H9 (cell line): Measurements from ENCODE around the gene ITPKA. TPM values are rescaled to one million over a fixed set of nuclear protein-coding genes. Genes with fewer than 3 reads are reported as not detected.

Experiments
- DNase-seq: peaks from one replicate; pipeline ENCODE4 v3.0.0-alpha.2; 2017
- H2AFZ ChIP-seq: one replicate; pipeline ENCODE4 v1.6.1; 2013; ENCODE audit warnings: mild to moderate bottlenecking, low read length, control low read depth, moderate library complexity
- H2AK5ac ChIP-seq: 2 replicates; pipeline ENCODE4 v1.6.1; 2013; ENCODE audit warnings: low read length, control low read depth, mixed read lengths; ENCODE audit not compliant: insufficient read length
- H2BK120ac ChIP-seq: one replicate; pipeline ENCODE4 v1.6.1; 2013; ENCODE audit warnings: low read depth, mild to moderate bottlenecking, low read length, control low read depth, inconsistent platforms; ENCODE audit not compliant: poor library complexity, severe bottlenecking
- H2BK12ac ChIP-seq: 2 replicates; pipeline ENCODE4 v1.6.1; 2013; ENCODE audit warnings: low read length, control low read depth, mixed read lengths, low read depth; ENCODE audit not compliant: insufficient read length
- H2BK15ac ChIP-seq: 2 replicates; pipeline ENCODE4 v1.6.1; 2013; ENCODE audit warnings: low read depth, low read length, control low read depth
- H2BK20ac ChIP-seq: one replicate; pipeline ENCODE4 v1.6.1; 2013; ENCODE audit warnings: low read depth, mild to moderate bottlenecking, low read length, control low read depth, inconsistent platforms; ENCODE audit not compliant: poor library complexity, severe bottlenecking
- H2BK5ac ChIP-seq: 2 replicates; pipeline ENCODE4 v1.6.1; 2013; ENCODE audit warnings: low read length, control low read depth, mixed read lengths; ENCODE audit not compliant: insufficient read length
- H3K14ac ChIP-seq: 2 replicates; pipeline ENCODE4 v1.6.1; 2013; ENCODE audit warnings: low read length, control low read depth; ENCODE audit not compliant: insufficient read depth
- H3K18ac ChIP-seq: 2 replicates; pipeline ENCODE4 v1.6.1; 2013; ENCODE audit warnings: low read depth, mild to moderate bottlenecking, mixed read lengths, low read length, control low read depth; ENCODE audit not compliant: insufficient read length
- H3K23ac ChIP-seq: 2 replicates; pipeline ENCODE4 v1.6.1; 2013; ENCODE audit warnings: low read length, control low read depth, mixed read lengths, low read depth; ENCODE audit not compliant: insufficient read length
- H3K23me2 ChIP-seq: 2 replicates; pipeline ENCODE4 v1.6.1; 2013; ENCODE audit warnings: low read depth, mild to moderate bottlenecking, mixed read lengths, low read length, control low read depth; ENCODE audit not compliant: insufficient read length, poor library complexity, severe bottlenecking
- H3K27ac ChIP-seq: 2 replicates; pipeline ENCODE4 v1.5.1; 2013; ENCODE audit warnings: low read length, control low read depth, mixed read lengths, low read depth; ENCODE audit not compliant: insufficient read length
- H3K27me3 ChIP-seq: 2 replicates; pipeline ENCODE4 v1.6.1; 2013; ENCODE audit warnings: low read length, control low read depth, inconsistent platforms; ENCODE audit not compliant: insufficient read depth
- H3K4ac ChIP-seq: 2 replicates; pipeline ENCODE4 v1.6.1; 2013; ENCODE audit warnings: low read depth, mild to moderate bottlenecking, control low read depth, inconsistent platforms, low read length, moderate library complexity
- H3K4me1 ChIP-seq: 2 replicates; pipeline ENCODE4 v1.6.1; 2013; ENCODE audit warnings: low read length, control low read depth, inconsistent platforms; ENCODE audit not compliant: insufficient read depth
- H3K4me2 ChIP-seq: 2 replicates; pipeline ENCODE4 v1.6.1; 2013; ENCODE audit warnings: low read length, control low read depth, mixed read lengths; ENCODE audit not compliant: insufficient read length, insufficient read depth
- H3K56ac ChIP-seq: 2 replicates; pipeline ENCODE4 v1.6.1; 2013; ENCODE audit warnings: low read depth, mild to moderate bottlenecking, mixed read lengths, low read length, control low read depth; ENCODE audit not compliant: insufficient read length
- H3K79me1 ChIP-seq: 2 replicates; pipeline ENCODE4 v1.6.1; 2013; ENCODE audit warnings: low read depth, mild to moderate bottlenecking, moderate library complexity, low read length, control low read depth, inconsistent platforms; ENCODE audit not compliant: insufficient read depth, poor library complexity, severe bottlenecking
- H3K79me2 ChIP-seq: 2 replicates; pipeline ENCODE4 v1.6.1; 2013; ENCODE audit warnings: low read length, control low read depth, inconsistent platforms; ENCODE audit not compliant: insufficient read depth
- H3K9ac ChIP-seq: 2 replicates; pipeline ENCODE4 v1.6.1; 2013; ENCODE audit warnings: low read length, control low read depth, mixed read lengths; ENCODE audit not compliant: insufficient read length; ENCODE audit errors: extremely low read depth
- H3K9me3 ChIP-seq: one replicate; pipeline ENCODE4 v1.6.1; 2013; ENCODE audit warnings: low read depth, low read length, inconsistent platforms; ENCODE audit not compliant: control insufficient read depth
- H3T11ph ChIP-seq: one replicate; pipeline ENCODE4 v1.6.1; 2013; ENCODE audit warnings: mild to moderate bottlenecking, low read length, control low read depth, inconsistent platforms
- H4K20me1 ChIP-seq: one replicate; pipeline ENCODE4 v1.6.1; 2013; ENCODE audit not compliant: control insufficient read depth, insufficient read length, insufficient read depth
- H4K5ac ChIP-seq: 2 replicates; pipeline ENCODE4 v1.6.1; 2013; ENCODE audit warnings: low read depth, mild to moderate bottlenecking, mixed read lengths, low read length, control low read depth; ENCODE audit not compliant: insufficient read length
- H4K8ac ChIP-seq: replicated peaks from 2 replicates; pipeline ENCODE4 v1.6.1; 2013; ENCODE audit warnings: low read length, control low read depth, mixed read lengths, low read depth; ENCODE audit not compliant: insufficient read length
- H4K91ac ChIP-seq: 2 replicates; pipeline ENCODE4 v1.6.1; 2013; ENCODE audit warnings: low read depth, mild to moderate bottlenecking, moderate library complexity, mixed read lengths, low read length, control low read depth; ENCODE audit not compliant: insufficient read length
- H3K27ac Mint-ChIP-seq, 3 experiments: 2 replicates in 2 of 3; 3 replicates in 1 of 3; pipeline ENCODE4 v1.8.0; 2020 to 2021; ENCODE audit warnings: mixed read lengths in 3 of 3, mild to moderate bottlenecking in 1 of 3, moderate library complexity in 1 of 3
- H3K27me3 Mint-ChIP-seq: 2 replicates; pipeline ENCODE4 v1.8.0; 2021; ENCODE audit warnings: low read depth, mild to moderate bottlenecking, moderate library complexity, mixed read lengths
- H3K36me3 Mint-ChIP-seq, 3 experiments: 2 replicates in 2 of 3; 3 replicates in 1 of 3; pipeline ENCODE4 v1.8.0; 2020 to 2021; ENCODE audit warnings: low read depth in 3 of 3, mixed read lengths in 3 of 3; ENCODE audit not compliant: insufficient read depth in 1 of 3
- H3K4me1 Mint-ChIP-seq, 2 experiments: 2 replicates each; pipeline ENCODE4 v1.8.0; 2020; ENCODE audit warnings: mixed read lengths in 2 of 2
- H3K4me3 Mint-ChIP-seq, 2 experiments: 2 replicates in 1 of 2; 3 replicates in 1 of 2; pipeline ENCODE4 v1.8.0; 2020 to 2021; ENCODE audit warnings: mild to moderate bottlenecking in 2 of 2, mixed read lengths in 2 of 2, moderate library complexity in 1 of 2
- H3K9me3 Mint-ChIP-seq, 2 experiments: 2 replicates in 1 of 2; 3 replicates in 1 of 2; pipeline ENCODE4 v1.8.0; 2020; ENCODE audit warnings: mild to moderate bottlenecking in 2 of 2, mixed read lengths in 2 of 2, moderate library complexity in 1 of 2
- WGBS: extraction: QIAGEN DNeasy Blood & Tissue Kit; methylation state at CpG from one replicate; pipeline ENCODE4 v1.1.7; 2013; ENCODE audit warnings: missing lambda C conversion rate, low lambda C conversion rate, mixed read lengths; ENCODE audit not compliant: insufficient read length; ENCODE audit errors: extremely low coverage; 5-methylcytosine and 5-hydroxymethylcytosine counted together
- total RNA-seq: library from RNA; stranded (reverse); gene quantifications from 2 replicates; pipeline ENCODE4 v1.2.1, GENCODE V29; 2021
- TF ChIP-seq, protein P1 (sequence below): fragments of 200-600 bp; sonication (generic); conservative IDR thresholded peaks from 3 replicates; pipeline ENCODE4 v1.8.0; 2021; ENCODE audit warnings: antibody characterized with exemption, mild to moderate bottlenecking

Gene ITPKA
- total RNA-seq, 1 experiment from 2014 or later, result 0.77 TPM

GRCh38 chr15:41550066-41550775, 56.5 kb downstream of the ITPKA start:
- Histone ChIP-seq H3T11ph (no peak overlapping the region), H2BK15ac (no peak overlapping the region), H2BK20ac (no peak overlapping the region), H3K9ac (no peak overlapping the region), H3K23ac (no peak overlapping the region), H2AFZ (no peak overlapping the region), H2BK120ac (no peak overlapping the region), H3K9me3 (no peaks in the 10 kb centered on the region), H3K79me2 (no peaks in the 10 kb centered on the region), H2AK5ac (no peak overlapping the region), H4K91ac (no peak overlapping the region), H3K79me1 (no peaks in the 10 kb centered on the region), H3K4me2 (no peak overlapping the region), H4K20me1 (no peaks in the 10 kb centered on the region), H2BK5ac (no peak overlapping the region), H3K14ac (no peak overlapping the region), H3K4ac (no peak overlapping the region), H4K8ac (no peak overlapping the region), H3K27me3 (no peaks in the 10 kb centered on the region), H3K18ac (no peak overlapping the region), H3K27ac (no peak overlapping the region), H3K56ac (no peak overlapping the region), H3K23me2 (no peaks in the 10 kb centered on the region), H4K5ac (no peak overlapping the region), H3K4me1 (no peaks in the 10 kb centered on the region), H2BK12ac (no peak overlapping the region)
- no peak overlapping the region for H3K27ac Mint-ChIP-seq
- 0 out of 4 replicates have a peak, but pooled peaks cover 0 to 4% of the 10 kb centered on the region in 2 experiments for H3K4me1 Mint-ChIP-seq
- no peak overlapping the region for H3K4me3 Mint-ChIP-seq
- no peak for DNase-seq
- TF ChIP-seq, protein P1, sequence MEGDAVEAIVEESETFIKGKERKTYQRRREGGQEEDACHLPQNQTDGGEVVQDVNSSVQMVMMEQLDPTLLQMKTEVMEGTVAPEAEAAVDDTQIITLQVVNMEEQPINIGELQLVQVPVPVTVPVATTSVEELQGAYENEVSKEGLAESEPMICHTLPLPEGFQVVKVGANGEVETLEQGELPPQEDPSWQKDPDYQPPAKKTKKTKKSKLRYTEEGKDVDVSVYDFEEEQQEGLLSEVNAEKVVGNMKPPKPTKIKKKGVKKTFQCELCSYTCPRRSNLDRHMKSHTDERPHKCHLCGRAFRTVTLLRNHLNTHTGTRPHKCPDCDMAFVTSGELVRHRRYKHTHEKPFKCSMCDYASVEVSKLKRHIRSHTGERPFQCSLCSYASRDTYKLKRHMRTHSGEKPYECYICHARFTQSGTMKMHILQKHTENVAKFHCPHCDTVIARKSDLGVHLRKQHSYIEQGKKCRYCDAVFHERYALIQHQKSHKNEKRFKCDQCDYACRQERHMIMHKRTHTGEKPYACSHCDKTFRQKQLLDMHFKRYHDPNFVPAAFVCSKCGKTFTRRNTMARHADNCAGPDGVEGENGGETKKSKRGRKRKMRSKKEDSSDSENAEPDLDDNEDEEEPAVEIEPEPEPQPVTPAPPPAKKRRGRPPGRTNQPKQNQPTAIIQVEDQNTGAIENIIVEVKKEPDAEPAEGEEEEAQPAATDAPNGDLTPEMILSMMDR, result no peak
- H3K36me3 Mint-ChIP-seq, result no peaks in the 10 kb centered on the region
- WGBS, result no CpG with 5 or more reads among the region's 9 CpGs
- no peaks in the 10 kb centered on the region for H3K9me3 Mint-ChIP-seq
- H3K27me3 Mint-ChIP-seq, result no peaks in the 10 kb centered on the region; the same call in 1 of the 2 replicates

Other genes with a start within 250 kb of the ITPKA start
- 30.9 and 33.3 TPM in 2 replicates for gene OIP5, start 161.3 kb upstream of the ITPKA start, total RNA-seq
- 157 and 158 TPM in 2 replicates for gene NUSAP1, start 161.0 kb upstream of the ITPKA start, total RNA-seq
- 15.5 and 17.3 TPM in 2 replicates for gene NDUFAF1, start 91.4 kb upstream of the ITPKA start, total RNA-seq
- 45.7 and 49.5 TPM in 2 replicates for gene RTF1, start 76.8 kb upstream of the ITPKA start, total RNA-seq
- gene LTK, start 20.0 kb downstream of the ITPKA start, total RNA-seq, result 0.31 TPM in 2 replicates
- 73.5 and 74.5 TPM in 2 replicates for gene RPAP1, start 50.4 kb downstream of the ITPKA start, total RNA-seq
- gene TYRO3, start 65.3 kb downstream of the ITPKA start, total RNA-seq, result 118 and 124 TPM in 2 replicates
- 57.3 and 62.7 TPM in 2 replicates for gene MGA, start 166.5 kb downstream of the ITPKA start, total RNA-seq